Transverse colon (tissue), 4 donors: ENCODE measurements around the gene CNTFR. TPM values are rescaled to one million over a fixed set of nuclear protein-coding genes. Genes with fewer than 3 reads are reported as not detected.

ENCODE experiments used
- DNase-seq: peaks from one replicate; pipeline ENCODE4 v3.0.0-alpha.2; 2019
- H3K27ac ChIP-seq, 4 donors: fragments of 200-600 bp; sonication (generic); 2 replicates each; pipeline ENCODE4 v1.5.1; 2016 to 2018; ENCODE audit warnings: inconsistent platforms in 4 of 4
- H3K27me3 ChIP-seq: fragments of 200-600 bp; sonication (generic); 2 replicates; pipeline ENCODE4 v1.5.1; 2017; ENCODE audit warnings: inconsistent platforms
- H3K36me3 ChIP-seq, 4 donors: fragments of 200-600 bp; sonication (generic); 2 replicates each; pipeline ENCODE4 v1.5.1; 2017 to 2019; ENCODE audit warnings: inconsistent platforms in 4 of 4
- H3K4me1 ChIP-seq, 4 donors: fragments of 200-600 bp; sonication (generic); 2 replicates each; pipeline ENCODE4 v1.5.1; 2017 to 2020; ENCODE audit warnings: inconsistent platforms in 4 of 4
- H3K4me3 ChIP-seq, 4 donors: fragments of 200-600 bp; sonication (generic); 1 replicate in 1 of 4; 2 replicates in 3 of 4; pipeline versions ENCODE4 v1.5.1 to v1.6.1; 2017 to 2019; ENCODE audit warnings: inconsistent platforms in 4 of 4
- H3K9me3 ChIP-seq, 2 donors: fragments of 200-600 bp; sonication (generic); 2 replicates each; pipeline ENCODE4 v1.5.1; 2017 to 2019; ENCODE audit warnings: inconsistent platforms in 2 of 2
- EP300 ChIP-seq: sonication (generic); formaldehyde crosslinking; IDR thresholded peaks from one replicate; pipeline ENCODE4 v1.6.1; 2017; ENCODE audit warnings: antibody characterized with exemption, low read depth
- POLR2A ChIP-seq: fragments of 450-650 bp; IDR thresholded peaks from one replicate; pipeline ENCODE4 v1.6.1; 2016; ENCODE audit warnings: antibody characterized with exemption, mild to moderate bottlenecking, moderate library complexity
- POLR2AphosphoS5 ChIP-seq, 3 donors: sonication (generic); formaldehyde crosslinking; IDR thresholded peaks; one replicate each; pipeline ENCODE4 v1.6.1; 2016; ENCODE audit warnings: antibody characterized with exemption in 3 of 3
- WGBS, 2 donors: methylation state at CpG; one replicate each; pipeline ENCODE4 v1.1.5; 2018; ENCODE audit warnings: low coverage in 1 of 2; 5-methylcytosine and 5-hydroxymethylcytosine counted together
- in situ Hi-C, 4 donors: fragments of 200-750 bp; cut with MboI; loops; one replicate each; pipeline versions ENCODE4 v1.15.0 to v1.15.1; 2017; ENCODE audit warnings: low sequenced_read_pairs in 3 of 4, low pct_ligation_motif_present in 1 of 4, low pct_unique_long_range_greater_than_20kb in 1 of 4
- intact Hi-C: fragments of 100-400 bp; cut with DNase I; formaldehyde crosslinking; loops from one replicate; pipeline ENCODE4 v1.15.1; 2023; ENCODE audit warnings: low total_unique reads
- total RNA-seq, 4 donors: library from RNA; depleted of rRNA; stranded (reverse); fragments of >200 nt; gene quantifications; one replicate each; pipeline ENCODE4 v1.1.0, GENCODE V29; 2016
- TF ChIP-seq, protein P1 (sequence below), 5 experiments: fragments of 200-600 bp in 3 of 5; fragments of 450-650 bp in 2 of 5; sonication (generic) in 3 of 5; IDR thresholded peaks; 1 replicate in 2 of 5; 2 replicates in 3 of 5; pipeline ENCODE4 v1.5.1; 2016 to 2017; ENCODE audit warnings: antibody characterized with exemption in 5 of 5, inconsistent platforms in 3 of 5, mild to moderate bottlenecking in 2 of 5, moderate library complexity in 1 of 5

CNTFR gene
- total RNA-seq, 4 donors from 2014 or later, result 5.2 to 59.1 (median 6.8) TPM

DNA sequence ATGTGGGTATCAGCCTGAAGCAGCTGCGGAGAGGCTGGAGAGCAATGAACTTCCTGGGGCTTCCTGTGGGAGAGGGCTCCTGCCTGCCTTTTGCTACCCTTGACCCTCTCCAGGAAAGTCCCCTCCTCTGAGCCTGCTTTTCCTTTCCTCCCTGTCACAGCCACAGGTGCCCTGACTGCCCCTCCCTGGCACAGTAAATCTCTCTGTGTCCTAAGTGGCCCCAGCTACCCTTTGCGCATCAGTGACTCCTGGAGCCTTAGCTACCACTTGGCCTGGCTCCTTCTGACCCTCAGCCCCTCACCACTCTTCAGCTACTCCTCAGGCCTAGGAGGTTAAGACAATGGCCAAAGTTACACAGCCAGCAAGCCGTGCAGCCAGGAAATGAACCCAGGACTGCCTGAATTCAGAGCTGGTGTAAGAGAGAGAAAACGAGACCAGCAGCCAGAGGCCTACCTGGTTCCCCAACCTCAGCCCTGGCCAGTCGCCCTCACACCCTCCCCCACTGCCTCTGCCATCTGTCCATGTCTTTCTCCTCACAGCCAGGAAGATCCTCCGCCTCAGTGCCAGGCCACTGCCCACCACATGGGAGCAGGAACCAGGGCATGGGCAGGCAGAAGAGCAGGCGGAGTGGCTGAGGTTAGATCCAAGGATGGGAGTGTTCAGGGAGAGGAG is 18.6 kb downstream of the CNTFR start:
- intact Hi-C loops, result no loop called here
- H3K27me3 ChIP-seq, result no peaks in the 10 kb centered on the region
- H3K4me3 ChIP-seq, result no peak overlapping the region
- TF ChIP-seq EP300 (no peak), POLR2AphosphoS5 (IDR thresholded peaks at IDR 0.05) (no peak), POLR2A (no peak)
- TF ChIP-seq, protein P1, sequence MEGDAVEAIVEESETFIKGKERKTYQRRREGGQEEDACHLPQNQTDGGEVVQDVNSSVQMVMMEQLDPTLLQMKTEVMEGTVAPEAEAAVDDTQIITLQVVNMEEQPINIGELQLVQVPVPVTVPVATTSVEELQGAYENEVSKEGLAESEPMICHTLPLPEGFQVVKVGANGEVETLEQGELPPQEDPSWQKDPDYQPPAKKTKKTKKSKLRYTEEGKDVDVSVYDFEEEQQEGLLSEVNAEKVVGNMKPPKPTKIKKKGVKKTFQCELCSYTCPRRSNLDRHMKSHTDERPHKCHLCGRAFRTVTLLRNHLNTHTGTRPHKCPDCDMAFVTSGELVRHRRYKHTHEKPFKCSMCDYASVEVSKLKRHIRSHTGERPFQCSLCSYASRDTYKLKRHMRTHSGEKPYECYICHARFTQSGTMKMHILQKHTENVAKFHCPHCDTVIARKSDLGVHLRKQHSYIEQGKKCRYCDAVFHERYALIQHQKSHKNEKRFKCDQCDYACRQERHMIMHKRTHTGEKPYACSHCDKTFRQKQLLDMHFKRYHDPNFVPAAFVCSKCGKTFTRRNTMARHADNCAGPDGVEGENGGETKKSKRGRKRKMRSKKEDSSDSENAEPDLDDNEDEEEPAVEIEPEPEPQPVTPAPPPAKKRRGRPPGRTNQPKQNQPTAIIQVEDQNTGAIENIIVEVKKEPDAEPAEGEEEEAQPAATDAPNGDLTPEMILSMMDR (IDR thresholded peaks at IDR 0.05), result no peak
- 74% methylated on average over 7 of the region's 7 CpGs; no CpG with 5 or more reads in 1 of the 2 donors for WGBS, 2 donors
- H3K27ac ChIP-seq, result no peak overlapping the region
- in situ Hi-C loops, result no loop called here
- H3K9me3 ChIP-seq, result no peaks in the 10 kb centered on the region
- peaks cover 0 to 29% (median 15%) of the 10 kb centered on the region in 4 donors for H3K4me1 ChIP-seq
- H3K36me3 ChIP-seq, result no peaks in the 10 kb centered on the region
- no peak for DNase-seq

DNA sequence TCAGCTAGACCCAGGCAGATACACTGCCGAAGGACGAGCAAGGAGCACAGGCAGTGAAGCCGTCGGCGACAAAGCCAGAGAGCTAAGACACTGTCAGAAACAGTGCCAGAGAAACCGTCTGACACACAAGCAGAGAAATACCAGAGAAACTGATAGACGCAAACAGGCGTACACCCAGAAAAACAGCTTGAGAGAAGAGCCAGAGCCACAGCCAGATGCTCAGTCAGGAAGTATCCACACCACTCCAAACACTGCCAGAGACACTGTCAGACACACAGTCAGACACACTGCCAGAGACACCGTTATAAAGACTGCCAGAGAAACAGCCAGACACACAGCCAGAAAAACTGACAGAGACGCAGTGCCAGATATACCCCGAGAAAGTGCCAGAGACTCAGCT is 19.1 kb downstream of the CNTFR start:
- H3K36me3 ChIP-seq, result no peaks in the 10 kb centered on the region
- in situ Hi-C loops (no loop called here), intact Hi-C loops (no loop called here)
- no peak overlapping the region for H3K4me3 ChIP-seq
- no peak for DNase-seq
- TF ChIP-seq POLR2AphosphoS5 (IDR thresholded peaks at IDR 0.05), result peak in 1 of 3 donors; percentile 30
- no peak for TF ChIP-seq POLR2A
- WGBS, 2 donors, result 69 to 78% methylated on average over 6 to 11 of the region's 11 CpGs
- no peaks in the 10 kb centered on the region for H3K9me3 ChIP-seq
- no peak overlapping the region for H3K27ac ChIP-seq
- peaks cover 0 to 26% (median 14%) of the 10 kb centered on the region in 4 donors for H3K4me1 ChIP-seq
- no peaks in the 10 kb centered on the region for H3K27me3 ChIP-seq

DNA sequence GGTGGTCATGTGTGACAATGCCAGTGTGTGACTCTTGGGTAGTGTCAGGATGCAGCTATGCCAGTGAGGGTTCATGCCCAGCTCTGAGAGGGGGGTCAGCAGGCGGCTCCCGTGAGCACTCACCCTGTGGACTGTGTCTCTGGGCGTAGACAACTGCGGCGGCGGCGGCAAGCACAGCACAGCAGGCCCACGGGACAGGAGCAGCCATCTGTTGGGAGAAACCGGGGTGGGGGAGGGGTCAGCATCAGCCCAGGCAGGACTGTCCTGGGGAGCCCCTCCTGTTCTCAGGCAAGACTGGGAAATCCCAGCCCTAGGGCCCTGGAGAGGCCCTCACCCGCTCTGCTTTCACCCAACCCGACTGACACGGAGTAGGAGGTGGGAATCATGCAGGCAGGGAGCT is 20.8 kb downstream of the CNTFR start:
- Histone ChIP-seq H3K27ac (no peak overlapping the region), H3K4me1 (peaks cover 0 to 26% (median 14%) of the 10 kb centered on the region in 4 donors), H3K9me3 (no peaks in the 10 kb centered on the region), H3K36me3 (no peaks in the 10 kb centered on the region), H3K27me3 (no peaks in the 10 kb centered on the region), H3K4me3 (no peak overlapping the region)
- intact Hi-C loops, result no loop called here
- in situ Hi-C loops, result no loop called here
- TF ChIP-seq POLR2A (no peak), POLR2AphosphoS5 (IDR thresholded peaks at IDR 0.05) (no peak), EP300 (no peak)
- TF ChIP-seq, protein P1 (IDR thresholded peaks at IDR 0.05), result no peak
- WGBS, 2 donors, result 72% methylated on average over 12 of the region's 12 CpGs; no CpG with 5 or more reads in 1 of the 2 donors
- DNase-seq, result no peak

DNA sequence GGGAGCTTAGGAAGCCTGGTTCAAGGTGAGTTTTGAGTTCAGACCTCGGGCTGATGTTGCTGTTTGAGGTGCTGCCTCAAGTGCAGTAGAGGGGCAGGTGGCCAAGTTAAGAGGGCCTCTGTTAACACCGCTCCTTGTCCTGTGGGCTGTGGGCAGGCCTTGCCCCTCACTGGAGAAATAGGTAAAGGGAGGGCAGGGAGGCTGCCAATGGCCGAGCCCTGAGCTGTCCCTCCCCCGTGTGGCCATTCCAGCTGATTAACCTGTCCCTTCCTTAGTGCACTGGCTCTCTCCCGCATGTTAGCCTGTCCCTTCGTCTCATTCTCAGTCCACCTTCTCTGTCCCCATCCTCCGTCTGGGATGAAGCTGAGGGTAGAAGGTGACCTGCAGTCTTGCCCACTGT is 21.4 kb downstream of the CNTFR start:
- Histone ChIP-seq H3K36me3 (no peaks in the 10 kb centered on the region), H3K4me3 (no peak overlapping the region), H3K4me1 (peaks cover 0 to 26% (median 14%) of the 10 kb centered on the region in 4 donors), H3K27ac (no peak overlapping the region), H3K9me3 (no peaks in the 10 kb centered on the region), H3K27me3 (no peaks in the 10 kb centered on the region)
- in situ Hi-C loops (no loop called here), intact Hi-C loops (no loop called here)
- no peak for TF ChIP-seq POLR2A
- TF ChIP-seq EP300, result no peak
- TF ChIP-seq, protein P1 (IDR thresholded peaks at IDR 0.05), result no peak
- TF ChIP-seq POLR2AphosphoS5 (IDR thresholded peaks at IDR 0.05), result no peak
- no peak for DNase-seq
- 83 to 88% methylated on average over 3 to 7 of the region's 7 CpGs for WGBS, 2 donors

DNA sequence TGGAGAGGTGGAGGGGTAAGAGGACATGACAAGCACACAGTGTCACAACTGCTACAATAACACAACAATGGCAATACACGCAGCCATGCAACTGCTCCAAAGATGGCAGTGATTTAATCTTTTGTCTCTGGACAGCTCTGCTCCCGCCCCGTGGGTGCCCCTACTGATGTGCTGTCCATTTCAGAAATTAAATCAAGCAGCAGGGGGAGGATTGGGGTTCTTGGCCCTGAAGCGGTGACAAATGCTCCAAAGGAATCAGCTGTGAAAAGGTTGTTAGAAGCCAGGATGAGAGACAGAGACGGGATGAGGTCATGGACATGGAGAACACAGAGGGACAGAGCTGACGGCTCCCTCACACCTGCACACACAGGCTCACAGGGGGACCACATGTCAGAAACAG is 22.6 kb downstream of the CNTFR start:
- Histone ChIP-seq H3K27me3 (no peaks in the 10 kb centered on the region), H3K4me3 (no peak overlapping the region)
- intact Hi-C loops, result no loop called here

More for the DNA sequence above, 22.6 kb downstream of the CNTFR start:
- no peak for DNase-seq
- in situ Hi-C loops, result no loop called here
- H3K4me1 ChIP-seq, result peaks cover 0 to 21% (median 14%) of the 10 kb centered on the region in 4 donors
- no peak overlapping the region for H3K27ac ChIP-seq
- H3K9me3 ChIP-seq, result no peaks in the 10 kb centered on the region
- no peaks in the 10 kb centered on the region for H3K36me3 ChIP-seq
- WGBS, 2 donors, result 0 to 75% methylated on average over 1 to 6 of the region's 6 CpGs
- no peak for TF ChIP-seq POLR2AphosphoS5 (IDR thresholded peaks at IDR 0.05)
- TF ChIP-seq, protein P1 (IDR thresholded peaks at IDR 0.05), result no peak
- TF ChIP-seq EP300, result no peak
- no peak for TF ChIP-seq POLR2A
